GM12875 (cell line): ENCODE measurements around the gene CACNA1C.

Experiments used
- H3K4me3 ChIP-seq: one replicate; pipeline ENCODE4 v1.5.1; 2011; ENCODE audit warnings: low read depth, low read length, control low read depth
- CTCF ChIP-seq: IDR thresholded peaks from 2 replicates; pipeline ENCODE4 v1.5.1; 2011; ENCODE audit warnings: low read depth, mild to moderate bottlenecking, control low read depth, inconsistent platforms, low read length, moderate library complexity, borderline replicate concordance; ENCODE audit not compliant: insufficient read depth

The CACNA1C gene

GRCh38 chr12:2384533-2385351 is 332.0 kb downstream of the CACNA1C start:
- no peak overlapping the region for H3K4me3 ChIP-seq
- TF ChIP-seq CTCF, result no peak

GRCh38 chr12:2385529-2385928 is 332.7 kb downstream of the CACNA1C start:
- no peak for TF ChIP-seq CTCF

GRCh38 chr12:2386566-2386965 is 333.8 kb downstream of the CACNA1C start:
- TF ChIP-seq CTCF, result no peak
- no peak overlapping the region for H3K4me3 ChIP-seq

More at GRCh38 chr12:2385529-2385928, 332.7 kb downstream of the CACNA1C start:
- no peak overlapping the region for H3K4me3 ChIP-seq

DNA sequence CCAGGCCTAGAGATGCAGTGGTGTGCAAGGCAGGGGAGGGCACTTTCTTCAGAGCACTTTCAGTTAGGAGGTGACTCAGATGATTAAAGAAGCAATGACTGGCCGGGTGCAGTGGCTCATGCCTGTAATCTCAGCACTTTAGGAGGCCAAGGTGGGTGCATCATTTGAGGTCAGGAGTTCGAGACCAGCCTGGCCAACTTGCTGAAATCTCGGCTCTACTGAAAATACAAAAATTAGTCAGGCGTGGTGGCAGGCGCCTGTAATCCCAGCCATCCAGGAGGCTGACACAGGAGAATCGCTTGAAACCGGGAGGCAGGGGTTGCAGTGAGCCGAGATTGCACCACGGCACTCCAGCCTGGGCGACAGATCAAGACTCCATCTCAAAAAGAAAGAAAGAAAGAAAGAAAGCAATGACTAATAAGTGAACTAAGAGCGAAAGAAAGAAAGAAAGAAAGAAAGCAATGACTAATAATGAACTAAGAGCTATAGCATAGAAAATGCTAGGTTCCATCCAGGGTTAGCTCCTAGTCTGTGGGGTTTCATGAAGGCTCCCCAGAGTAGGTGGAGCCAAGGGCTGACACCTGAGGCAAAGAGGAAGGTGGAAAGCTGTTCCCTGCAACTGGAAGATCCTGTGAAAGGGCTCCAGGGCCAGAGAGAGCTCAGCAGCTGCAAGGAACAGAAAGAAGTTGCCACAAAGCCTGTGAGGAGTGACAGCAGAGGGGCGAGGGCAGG is 334.5 kb downstream of the CACNA1C start:
- H3K4me3 ChIP-seq, result no peak overlapping the region
- no peak for TF ChIP-seq CTCF

DNA sequence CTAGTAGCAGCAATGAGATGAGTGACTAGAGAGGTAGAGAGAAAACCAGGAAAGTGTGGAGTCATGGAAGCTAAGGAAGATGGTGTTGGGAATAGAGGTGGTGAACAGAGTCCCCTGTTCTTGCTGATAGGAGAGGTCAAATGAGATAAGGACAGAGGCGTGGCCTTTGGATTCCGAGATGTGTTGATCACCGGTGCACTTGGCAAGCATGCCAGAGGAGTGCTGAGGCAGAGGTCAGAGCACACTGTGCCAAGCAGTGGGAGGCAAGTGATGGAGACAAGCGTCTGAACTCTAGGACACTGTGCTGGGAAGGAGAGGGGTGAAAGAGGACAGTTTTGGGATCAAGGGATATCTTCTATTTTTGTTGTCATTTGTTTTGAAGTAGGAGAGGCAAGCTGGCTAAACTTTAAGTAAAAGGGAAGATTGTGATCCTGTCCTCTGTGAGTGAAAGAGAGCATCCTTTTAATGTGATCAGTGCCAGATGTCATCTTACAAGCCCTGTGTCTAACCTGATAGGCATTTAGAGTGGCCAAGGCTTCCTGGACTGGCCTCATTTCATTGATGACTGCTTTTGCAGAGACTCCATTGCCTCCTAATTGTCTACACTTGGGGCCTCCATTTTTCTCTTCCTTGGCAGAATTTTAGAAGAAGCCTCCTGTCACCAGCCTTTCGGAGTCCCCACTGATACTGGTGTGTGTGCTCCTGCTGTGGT is 336.4 kb downstream of the CACNA1C start:
- TF ChIP-seq CTCF, result no peak

GRCh38 chr12:2390133-2390532 is 337.3 kb downstream of the CACNA1C start:
- no peak for TF ChIP-seq CTCF
- H3K4me3 ChIP-seq, result no peak overlapping the region

More for the DNA sequence above, 336.4 kb downstream of the CACNA1C start:
- H3K4me3 ChIP-seq, result no peak overlapping the region
